Karpas-422 (cell line): ENCODE results near the gene GLTPD2. TPM values are rescaled to one million over a fixed set of nuclear protein-coding genes. Genes with fewer than 3 reads are reported as not detected.
"Not testable (repeated sequence)": the region's sequence is repeated elsewhere in the genome, so short reads cannot be mapped to it uniquely, and the experiment has no call there.

Experiments used
- DNase-seq: peaks from one replicate; pipeline ENCODE4 v3.0.0-alpha.2; 2015
- H2AFZ ChIP-seq: fragments of 200-600 bp; sonication (generic); 2 replicates; pipeline ENCODE4 v1.6.1; 2014; ENCODE audit warnings: antibody characterized with exemption, low read length, mixed read lengths
- H3K27ac ChIP-seq: fragments of 200-600 bp; sonication (generic); 2 replicates; pipeline ENCODE4 v1.5.1; 2014; ENCODE audit warnings: mild to moderate bottlenecking, low read length, moderate library complexity
- H3K27me3 ChIP-seq: fragments of 200-600 bp; sonication (generic); 2 replicates; pipeline ENCODE4 v1.6.1; 2014; ENCODE audit warnings: low read length, mixed read lengths
- H3K36me3 ChIP-seq: fragments of 200-600 bp; sonication (generic); 2 replicates; pipeline ENCODE4 v1.6.1; 2014; ENCODE audit warnings: low read length, mixed read lengths; ENCODE audit not compliant: insufficient read depth
- H3K4me1 ChIP-seq: fragments of 200-600 bp; sonication (generic); 2 replicates; pipeline ENCODE4 v1.6.1; 2014; ENCODE audit warnings: mild to moderate bottlenecking, low read length, mixed read lengths
- H3K4me2 ChIP-seq: fragments of 200-600 bp; sonication (generic); 2 replicates; pipeline ENCODE4 v1.6.1; 2014; ENCODE audit warnings: low read length, low read depth, mild to moderate bottlenecking; ENCODE audit not compliant: poor library complexity, severe bottlenecking
- H3K4me3 ChIP-seq: fragments of 200-600 bp; sonication (generic); 2 replicates; pipeline ENCODE4 v1.5.1; 2014; ENCODE audit warnings: mild to moderate bottlenecking, antibody characterized with exemption, low read length, mixed read lengths
- H3K79me2 ChIP-seq: fragments of 200-600 bp; sonication (generic); 2 replicates; pipeline ENCODE4 v1.6.1; 2014; ENCODE audit warnings: mild to moderate bottlenecking, low read length, mixed read lengths
- H3K9ac ChIP-seq: fragments of 200-600 bp; sonication (generic); 2 replicates; pipeline ENCODE4 v1.6.0; 2014; ENCODE audit warnings: low read length
- H3K9me2 ChIP-seq: fragments of 200-600 bp; sonication (generic), shearing (Covaris generic); replicated peaks from 2 replicates; pipeline ENCODE4 v1.6.0; 2014; ENCODE audit warnings: mild to moderate bottlenecking, low read length, moderate library complexity; ENCODE audit not compliant: insufficient read depth
- H3K9me3 ChIP-seq: fragments of 300-700, 200-600 bp; sonication (generic); 2 replicates; pipeline ENCODE4 v1.6.1; 2014; ENCODE audit warnings: low read length, mixed read lengths
- H4K20me1 ChIP-seq: fragments of 200-600 bp; sonication (generic); 2 replicates; pipeline ENCODE4 v1.6.1; 2014; ENCODE audit warnings: mild to moderate bottlenecking, antibody characterized with exemption, low read length, low read depth; ENCODE audit not compliant: insufficient read depth
- total RNA-seq: library from RNA; depleted of rRNA; stranded (reverse); fragments of >200 nt; shearing (Covaris generic); gene quantifications from 2 replicates; pipeline ENCODE4 v1.2.3, GENCODE V29; 2014; ENCODE audit warnings: low replicate concordance

The GLTPD2 gene
- total RNA-seq, 1 experiment from 2014 or later, result not detected

DNA sequence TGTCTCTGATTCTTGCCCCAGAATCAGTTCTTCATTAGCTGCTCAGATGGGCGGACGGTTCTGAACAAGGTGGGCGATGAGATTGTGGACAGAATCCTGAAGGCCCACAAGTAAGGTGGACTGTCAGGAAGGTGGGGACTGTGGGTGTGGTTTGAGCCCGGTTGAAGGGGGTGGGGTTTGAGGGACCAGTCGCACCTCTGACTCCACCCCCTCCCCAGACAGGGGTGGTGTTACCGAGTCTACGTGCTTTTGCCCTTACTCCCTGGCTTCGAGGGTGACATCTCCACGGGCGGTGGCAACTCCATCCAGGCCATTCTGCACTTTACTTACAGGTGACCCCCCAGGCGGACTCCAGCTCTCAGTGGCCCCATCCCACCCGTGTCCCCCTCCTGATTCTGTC lies 29.5 kb downstream of the GLTPD2 start:
- Histone ChIP-seq H3K9me3 (no peaks in the 10 kb centered on the region), H2AFZ (no peak overlapping the region), H3K27me3 (no peaks in the 10 kb centered on the region), H3K4me2 (no peak overlapping the region), H3K27ac (no peak overlapping the region), H3K9me2 (no peaks in the 10 kb centered on the region), H3K4me1 (no peaks in the 10 kb centered on the region), H3K79me2 (no peaks in the 10 kb centered on the region), H3K36me3 (no peaks in the 10 kb centered on the region), H3K9ac (no peak overlapping the region), H3K4me3 (no peak overlapping the region), H4K20me1 (no peaks in the 10 kb centered on the region)
- no peak for DNase-seq

DNA sequence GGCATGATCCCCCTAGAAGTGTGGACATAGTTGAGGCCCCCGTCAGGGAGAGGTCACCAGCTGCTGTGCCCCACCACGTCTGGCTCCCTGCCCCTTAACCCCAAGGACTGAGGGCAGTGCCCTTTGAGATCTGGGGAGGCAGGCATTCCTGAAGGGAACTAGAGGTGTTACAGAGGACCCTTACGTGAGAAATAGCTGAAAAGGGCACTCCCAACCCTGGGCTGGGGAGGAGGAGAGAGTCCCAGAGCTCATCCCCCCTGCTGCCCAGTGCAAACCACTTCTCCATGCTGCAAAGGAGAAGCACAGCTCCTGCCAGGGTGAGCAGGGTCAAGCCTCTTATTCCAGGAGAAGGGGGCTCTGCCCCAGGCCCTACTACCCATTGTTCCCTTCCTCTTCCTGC lies 34.1 kb downstream of the GLTPD2 start:
- no peak overlapping the region for H2AFZ ChIP-seq
- H3K27ac ChIP-seq, result no peak overlapping the region
- no peak overlapping the region for H3K4me3 ChIP-seq
- no peaks in the 10 kb centered on the region for H3K4me1 ChIP-seq
- no peak overlapping the region for H3K9ac ChIP-seq
- no peaks in the 10 kb centered on the region for H3K79me2 ChIP-seq
- H3K36me3 ChIP-seq, result no peaks in the 10 kb centered on the region
- no peaks in the 10 kb centered on the region for H3K27me3 ChIP-seq
- H3K9me3 ChIP-seq, result no peaks in the 10 kb centered on the region
- no peaks in the 10 kb centered on the region for H4K20me1 ChIP-seq
- H3K4me2 ChIP-seq, result no peak overlapping the region
- no peak for DNase-seq
- no peaks in the 10 kb centered on the region for H3K9me2 ChIP-seq

DNA sequence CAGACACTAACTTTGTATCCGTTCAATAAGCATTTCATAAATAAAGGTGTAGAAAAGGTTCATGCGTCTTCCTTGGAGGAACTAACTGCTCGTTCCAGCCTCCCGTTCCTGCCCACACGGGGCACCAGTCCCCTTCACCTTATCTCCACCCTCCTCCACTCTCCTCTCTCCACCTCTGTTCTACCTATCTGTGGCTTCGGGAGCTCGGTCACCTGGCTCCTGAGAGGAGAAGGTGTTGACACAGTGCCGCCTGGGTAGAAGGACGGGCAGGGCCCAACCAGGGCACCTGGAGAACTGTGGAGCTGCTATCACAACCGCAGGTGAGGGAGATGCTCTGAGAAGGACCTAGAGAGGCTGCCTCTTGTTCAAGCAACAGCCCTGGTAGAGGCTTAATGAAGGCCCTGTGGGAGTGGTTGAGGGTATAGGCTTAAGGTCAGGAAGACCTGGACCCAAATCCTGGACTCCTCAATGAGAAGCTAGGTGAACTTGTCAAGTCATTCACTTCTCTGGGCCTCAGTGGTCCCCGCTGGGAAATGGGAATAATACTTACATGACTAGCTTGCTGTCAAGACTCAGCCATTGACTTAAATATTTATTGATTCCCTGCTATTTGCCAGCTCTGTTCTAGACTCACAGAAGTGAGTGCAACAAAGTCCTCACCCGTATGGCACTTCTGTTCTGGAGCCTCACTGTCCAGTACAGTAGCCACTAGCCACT lies 34.8 kb downstream of the GLTPD2 start:
- H3K27ac ChIP-seq, result no peak overlapping the region
- no peaks in the 10 kb centered on the region for H3K79me2 ChIP-seq
- H3K9ac ChIP-seq, result no peak overlapping the region
- H3K27me3 ChIP-seq, result no peaks in the 10 kb centered on the region
- H2AFZ ChIP-seq, result no peak overlapping the region
- H4K20me1 ChIP-seq, result no peaks in the 10 kb centered on the region
- no peaks in the 10 kb centered on the region for H3K9me3 ChIP-seq
- no peaks in the 10 kb centered on the region for H3K9me2 ChIP-seq
- H3K4me1 ChIP-seq, result no peaks in the 10 kb centered on the region
- H3K4me3 ChIP-seq, result no peak overlapping the region
- no peak for DNase-seq
- no peak overlapping the region for H3K4me2 ChIP-seq
- H3K36me3 ChIP-seq, result no peaks in the 10 kb centered on the region

GRCh38 chr17:4827399-4827798 lies 38.6 kb downstream of the GLTPD2 start:
- no peak for DNase-seq
- Histone ChIP-seq H2AFZ (no peak overlapping the region), H3K36me3 (no peaks in the 10 kb centered on the region), H3K9ac (no peak overlapping the region), H3K4me2 (no peak overlapping the region), H3K4me1 (no peaks in the 10 kb centered on the region), H3K79me2 (no peaks in the 10 kb centered on the region), H3K27ac (no peak overlapping the region), H3K9me2 (no peaks in the 10 kb centered on the region), H3K4me3 (no peak overlapping the region), H4K20me1 (no peaks in the 10 kb centered on the region), H3K9me3 (no peaks in the 10 kb centered on the region), H3K27me3 (no peaks in the 10 kb centered on the region)

DNA sequence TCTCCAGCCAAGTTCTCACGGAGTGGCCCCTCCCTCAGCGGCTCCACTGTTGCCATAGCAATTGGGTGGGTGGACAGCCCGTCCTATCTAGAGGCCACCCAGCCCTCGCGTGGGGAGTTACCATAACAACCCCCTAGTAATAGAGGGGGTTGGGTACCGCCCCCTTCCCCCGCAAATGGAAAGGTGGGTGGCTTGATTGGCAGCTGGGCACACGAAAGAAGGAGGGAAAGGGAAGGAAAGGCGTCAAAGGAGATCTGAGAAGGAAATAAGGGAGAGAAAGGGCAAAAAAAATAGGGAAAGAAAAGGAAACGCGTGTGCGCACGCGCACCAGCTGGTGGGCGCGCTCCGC lies 44.0 kb downstream of the GLTPD2 start:
- H4K20me1 ChIP-seq, H3K9me2 ChIP-seq, H3K36me3 ChIP-seq, H3K27ac ChIP-seq, DNase-seq, H3K27me3 ChIP-seq, H3K9me3 ChIP-seq: not testable (repeated sequence)
- Histone ChIP-seq H3K9ac (peak overlapping the region; percentile 73), H3K4me2 (peak overlapping the region; percentile 82), H3K79me2 (peaks cover 46% of the 10 kb centered on the region), H3K4me3 (peak overlapping the region; percentile 89), H2AFZ (peak overlapping the region; percentile 86; the same call in 1 of the 2 replicates), H3K4me1 (peaks cover 18% of the 10 kb centered on the region)

DNA sequence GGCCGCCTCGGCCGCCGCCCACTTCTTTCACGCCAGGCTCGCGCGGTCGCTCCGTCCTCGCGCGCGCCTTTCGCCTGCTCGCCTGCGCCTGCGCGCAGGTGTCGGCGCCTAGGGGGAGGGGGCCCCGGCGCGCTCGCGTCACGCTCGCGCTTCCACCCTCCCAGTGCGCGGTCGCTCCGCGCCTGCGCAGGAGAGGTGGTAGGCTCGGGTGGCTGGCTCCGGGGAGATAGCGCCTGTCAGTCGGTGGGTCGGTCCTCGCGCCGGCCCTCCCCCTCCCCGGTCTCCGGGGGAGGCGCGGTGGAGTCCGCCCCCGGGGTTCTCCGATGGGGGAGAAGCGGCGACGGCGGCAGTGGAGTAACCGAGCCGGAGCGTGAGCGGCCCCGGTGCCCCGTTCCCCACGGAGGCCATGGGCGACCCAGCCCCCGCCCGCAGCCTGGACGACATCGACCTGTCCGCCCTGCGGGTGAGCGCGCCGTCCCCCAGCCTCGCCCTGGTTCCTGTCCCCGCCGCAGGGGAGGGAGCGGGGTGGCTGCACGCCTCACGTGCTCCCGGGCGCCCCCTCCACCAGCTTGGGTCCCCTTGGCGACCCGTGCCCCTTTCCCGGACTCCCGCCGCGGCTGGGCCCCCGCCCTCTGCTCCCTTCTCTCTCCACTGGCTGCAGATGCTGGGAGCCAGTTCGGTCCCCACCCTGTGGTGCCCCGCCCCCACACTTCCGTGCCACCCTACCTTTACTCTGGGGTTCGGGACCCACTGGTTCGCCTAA lies 44.6 kb downstream of the GLTPD2 start, which contains the start of gene MINK1:
Gene MINK1 (plus strand): TSS at position 163 of the 763 bp plus-strand sequence. CDS start 244 bp downstream, at position 407.
- DNase-seq, result peak; percentile 97
- no peaks in the 10 kb centered on the region for H3K36me3 ChIP-seq
- H3K79me2 ChIP-seq, result peaks cover 51% of the 10 kb centered on the region
- no peaks in the 10 kb centered on the region for H3K27me3 ChIP-seq
- H3K9ac ChIP-seq, result peak within 1 kb of the TSS; percentile 88
- no peaks in the 10 kb centered on the region for H3K9me3 ChIP-seq
- peaks cover 9% of the 10 kb centered on the region; the same call in 1 of the 2 replicates for H4K20me1 ChIP-seq
- peak within 1 kb of the TSS; percentile 56 for H3K27ac ChIP-seq
- H3K4me3 ChIP-seq, result peak within 1 kb of the TSS; percentile 89
- peak within 1 kb of the TSS; percentile 82 for H3K4me2 ChIP-seq
- no peaks in the 10 kb centered on the region for H3K9me2 ChIP-seq
- peaks cover 18% of the 10 kb centered on the region for H3K4me1 ChIP-seq
- H2AFZ ChIP-seq, result peak within 1 kb of the TSS; percentile 86

DNA sequence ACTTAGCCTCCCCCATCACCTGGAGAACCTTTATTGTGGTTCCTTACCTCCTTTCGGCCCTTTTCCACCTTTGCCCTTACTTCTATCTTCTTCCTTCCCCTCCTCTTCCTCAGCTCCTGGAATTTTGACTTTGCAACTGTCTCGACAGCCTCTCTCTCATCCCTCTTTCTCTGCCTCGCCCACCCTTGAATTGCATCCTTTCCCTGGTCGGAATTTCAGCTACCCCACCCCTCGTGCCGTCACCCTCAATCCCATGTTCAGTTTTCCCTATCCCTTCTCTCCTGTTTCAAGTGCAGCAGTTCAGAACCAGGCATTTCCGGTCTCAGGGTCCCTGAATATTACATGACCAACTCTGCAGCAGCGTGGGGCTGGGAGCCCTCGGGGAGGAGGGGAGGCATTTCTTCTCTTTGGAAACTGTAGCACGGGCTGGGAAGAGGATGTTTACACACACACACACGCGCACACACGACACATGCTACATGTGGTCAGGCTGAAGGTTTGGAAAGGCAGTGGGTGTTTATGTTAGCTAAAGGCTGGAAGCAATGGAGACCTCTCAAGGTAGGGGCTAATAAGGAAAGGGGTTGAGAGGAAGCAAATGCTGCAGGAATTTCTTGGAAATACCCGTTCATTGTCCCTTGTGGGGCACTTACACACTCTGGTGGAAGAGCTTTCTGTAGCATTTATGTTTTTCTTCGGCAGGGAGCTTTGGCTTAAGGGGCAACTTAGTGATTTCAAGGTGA lies 45.3 kb downstream of the GLTPD2 start:
- peak overlapping the region; percentile 82 for H3K4me2 ChIP-seq
- peaks cover 18% of the 10 kb centered on the region for H3K4me1 ChIP-seq
- H3K9me2 ChIP-seq, result no peaks in the 10 kb centered on the region
- H3K9ac ChIP-seq, result peak overlapping the region; percentile 88
- peak; percentile 65 for DNase-seq
- H3K4me3 ChIP-seq, result peak overlapping the region; percentile 89
- H3K79me2 ChIP-seq, result peaks cover 57% of the 10 kb centered on the region
- H3K27ac ChIP-seq, result peak overlapping the region; percentile 56
- H3K36me3 ChIP-seq, result no peaks in the 10 kb centered on the region
- no peaks in the 10 kb centered on the region for H3K27me3 ChIP-seq
- H4K20me1 ChIP-seq, result peaks cover 9% of the 10 kb centered on the region; the same call in 1 of the 2 replicates
- peak overlapping the region; percentile 19; the same call in 1 of the 2 replicates for H2AFZ ChIP-seq
- H3K9me3 ChIP-seq, result no peaks in the 10 kb centered on the region

- DNase-seq, result no peak
- Histone ChIP-seq H4K20me1 (peaks cover 9% of the 10 kb centered on the region; the same call in 1 of the 2 replicates), H3K4me2 (peak overlapping the region; percentile 82), H2AFZ (no peak overlapping the region), H3K4me1 (peaks cover 18% of the 10 kb centered on the region), H3K27ac (no peak overlapping the region; the same call in 1 of the 2 replicates), H3K9me3 (no peaks in the 10 kb centered on the region), H3K9ac (peak overlapping the region; percentile 88), H3K9me2 (no peaks in the 10 kb centered on the region), H3K4me3 (peak overlapping the region; percentile 89), H3K79me2 (peaks cover 62% of the 10 kb centered on the region), H3K27me3 (no peaks in the 10 kb centered on the region), H3K36me3 (no peaks in the 10 kb centered on the region)
These were observed 45.9 kb downstream of the GLTPD2 start for GRCh38 chr17:4834681-4835020.
